Skin epidermis (tissue), 12 donors: ENCODE results near the gene CTF1.
A peak's percentile ranks its signal among the peaks of the same experiment; 100 is the strongest.

ENCODE experiments used
- H3K27ac ChIP-seq, 21 experiments: fragments of 200-600 bp; sonication (generic) in 11 of 21; one replicate each; pipeline ENCODE4 v1.5.0; 2020; ENCODE audit warnings: mild to moderate bottlenecking in 3 of 21, inconsistent platforms in 2 of 21, moderate library complexity in 2 of 21
- H3K4me3 ChIP-seq, 7 experiments: fragments of 200-600 bp; sonication (generic) in 2 of 7; one replicate each; pipeline ENCODE4 v1.5.0; 2020; ENCODE audit warnings: inconsistent platforms in 2 of 7, mild to moderate bottlenecking in 2 of 7, moderate library complexity in 1 of 7

Gene CTF1

GRCh38 chr16:30902029-30902972 is 5.9 kb downstream of the CTF1 start:
- Histone ChIP-seq H3K4me3 (peak overlapping the region; percentile 37 to 57 (median 47)), H3K27ac (peak overlapping the region; percentile 80 to 97 (median 91))

- Histone ChIP-seq H3K27ac (peak overlapping the region in 20 of 21 experiments; percentile 85 to 97 (median 91)), H3K4me3 (peak overlapping the region in 2 of 7 experiments; percentile 37 to 48)
These were observed 6.6 kb downstream of the CTF1 start for GRCh38 chr16:30903002-30903401.

- H3K4me3 ChIP-seq: no peak overlapping the region
- H3K27ac ChIP-seq: peak overlapping the region in 20 of 21 experiments; percentile 20 to 97 (median 91)
These were observed 7.2 kb downstream of the CTF1 start for GRCh38 chr16:30903596-30903995.

GRCh38 chr16:30904114-30904780 is 7.8 kb downstream of the CTF1 start:
- Histone ChIP-seq H3K4me3 (no peak overlapping the region), H3K27ac (peak overlapping the region in 20 of 21 experiments; percentile 20 to 97 (median 90))

DNA sequence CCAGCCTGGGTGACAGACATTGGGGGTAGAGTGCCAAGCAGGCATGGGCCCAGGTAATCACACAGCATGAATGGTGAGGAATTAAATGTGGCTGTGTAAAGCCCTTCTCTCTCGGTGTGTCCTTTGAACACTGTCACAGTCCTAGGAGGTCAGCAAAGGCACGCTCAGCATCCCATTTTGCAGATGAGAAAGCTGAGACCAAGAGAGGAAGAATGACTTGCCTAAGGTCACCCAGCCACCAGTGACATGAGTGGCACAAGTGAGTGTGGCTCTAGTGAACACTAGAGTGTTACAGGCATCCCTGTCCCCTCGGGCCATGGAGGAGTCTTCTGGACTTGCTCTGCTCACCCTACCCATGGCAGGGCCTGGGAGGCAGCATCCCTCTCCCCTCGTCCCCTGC is 10.7 kb downstream of the CTF1 start:
- Histone ChIP-seq H3K27ac (no peak overlapping the region), H3K4me3 (no peak overlapping the region)

DNA sequence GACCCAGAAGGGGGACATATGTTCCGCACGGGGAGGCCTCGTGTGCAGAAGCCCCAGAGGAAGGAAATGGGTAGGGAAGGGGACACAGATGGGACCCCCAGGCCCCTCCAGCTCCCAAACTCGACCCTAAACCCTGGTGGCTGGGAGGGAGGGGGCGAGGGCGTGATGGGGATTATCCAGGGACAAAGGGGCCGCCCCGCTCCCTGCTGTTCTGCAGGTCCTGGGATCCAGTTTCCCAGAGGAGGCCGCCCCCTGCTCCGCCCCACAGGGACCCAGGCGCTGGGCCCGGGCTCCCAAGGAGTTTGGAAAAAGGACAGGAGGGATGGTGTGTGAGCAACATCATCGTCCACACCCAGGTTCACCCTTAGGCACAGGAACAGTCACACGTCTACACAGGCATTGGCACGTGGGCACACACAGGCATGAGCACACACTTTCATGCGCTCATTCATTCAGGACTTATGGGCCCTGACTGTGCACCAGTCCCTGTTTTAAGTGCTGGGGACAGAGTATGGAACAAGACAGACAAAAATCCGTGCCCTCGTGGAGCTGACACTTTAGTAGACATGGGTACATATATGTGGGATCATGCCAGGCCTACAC is 14.1 kb downstream of the CTF1 start:
- H3K27ac ChIP-seq: peak overlapping the region in 2 of 21 experiments; percentile 36 to 60
- no peak overlapping the region for H3K4me3 ChIP-seq

DNA sequence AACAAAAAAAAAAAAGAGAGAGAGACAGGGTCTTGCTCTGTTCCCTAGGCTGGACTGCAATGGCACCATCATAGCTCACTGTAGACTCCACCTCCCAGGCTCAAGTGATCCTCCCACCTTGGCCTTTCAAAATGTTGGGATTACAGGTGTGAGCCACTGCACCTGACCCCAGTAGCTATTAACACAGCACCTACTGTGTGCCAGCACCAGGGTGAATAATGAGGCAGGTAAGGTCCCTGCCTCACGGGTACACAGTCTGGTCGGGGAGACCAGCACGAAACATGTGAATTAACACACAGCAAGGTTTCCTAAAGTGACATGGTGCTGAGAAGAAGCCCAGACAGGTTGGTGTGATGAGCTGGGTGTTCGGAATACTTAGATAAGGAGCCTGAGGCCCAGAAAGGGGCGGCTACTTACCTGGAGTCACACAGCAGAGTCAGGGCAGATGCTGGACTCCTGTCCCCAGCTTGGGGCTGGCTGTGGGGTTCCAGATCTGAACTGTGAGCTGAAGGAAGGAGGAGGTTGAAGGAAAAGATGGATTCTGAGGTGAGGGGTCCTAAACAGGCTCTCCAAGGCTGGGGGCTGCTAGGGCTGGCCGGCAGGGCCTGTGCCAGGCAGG is 16.5 kb downstream of the CTF1 start:
- Histone ChIP-seq H3K27ac (peak overlapping the region in 1 of 21 experiments; percentile 26), H3K4me3 (no peak overlapping the region)

DNA sequence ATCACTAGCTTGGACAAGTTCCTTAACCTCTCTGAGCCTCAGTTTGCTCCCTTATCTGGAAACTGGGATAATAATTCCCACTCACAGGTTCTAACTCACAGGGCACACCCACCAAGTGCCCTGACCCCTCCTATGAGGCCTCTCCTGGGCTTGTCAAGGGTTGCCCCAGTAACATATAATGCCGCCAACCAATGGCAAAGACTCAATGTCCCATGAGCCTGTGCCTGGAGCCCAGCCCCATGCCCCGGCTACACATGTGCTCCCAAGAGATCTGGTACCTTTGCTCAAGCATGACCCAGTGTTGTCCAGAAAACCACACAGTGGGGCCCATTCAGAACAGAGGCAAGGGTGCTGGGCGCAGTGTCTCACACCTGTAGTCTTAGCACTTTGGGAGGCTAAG is 18.4 kb downstream of the CTF1 start:
- no peak overlapping the region for H3K27ac ChIP-seq
- no peak overlapping the region for H3K4me3 ChIP-seq

GRCh38 chr16:30918614-30919013 is 22.2 kb downstream of the CTF1 start:
- no peak overlapping the region for H3K27ac ChIP-seq
- no peak overlapping the region for H3K4me3 ChIP-seq

- peak overlapping the region in 1 of 21 experiments; percentile 94 for H3K27ac ChIP-seq
- no peak overlapping the region for H3K4me3 ChIP-seq
These were observed 24.5 kb downstream of the CTF1 start for GRCh38 chr16:30920891-30921290.

GRCh38 chr16:30921459-30921747 is 25.0 kb downstream of the CTF1 start:
- H3K27ac ChIP-seq: peak overlapping the region in 15 of 21 experiments; percentile 5 to 96 (median 91)
- H3K4me3 ChIP-seq: peak overlapping the region; percentile 45 to 91 (median 67)

DNA sequence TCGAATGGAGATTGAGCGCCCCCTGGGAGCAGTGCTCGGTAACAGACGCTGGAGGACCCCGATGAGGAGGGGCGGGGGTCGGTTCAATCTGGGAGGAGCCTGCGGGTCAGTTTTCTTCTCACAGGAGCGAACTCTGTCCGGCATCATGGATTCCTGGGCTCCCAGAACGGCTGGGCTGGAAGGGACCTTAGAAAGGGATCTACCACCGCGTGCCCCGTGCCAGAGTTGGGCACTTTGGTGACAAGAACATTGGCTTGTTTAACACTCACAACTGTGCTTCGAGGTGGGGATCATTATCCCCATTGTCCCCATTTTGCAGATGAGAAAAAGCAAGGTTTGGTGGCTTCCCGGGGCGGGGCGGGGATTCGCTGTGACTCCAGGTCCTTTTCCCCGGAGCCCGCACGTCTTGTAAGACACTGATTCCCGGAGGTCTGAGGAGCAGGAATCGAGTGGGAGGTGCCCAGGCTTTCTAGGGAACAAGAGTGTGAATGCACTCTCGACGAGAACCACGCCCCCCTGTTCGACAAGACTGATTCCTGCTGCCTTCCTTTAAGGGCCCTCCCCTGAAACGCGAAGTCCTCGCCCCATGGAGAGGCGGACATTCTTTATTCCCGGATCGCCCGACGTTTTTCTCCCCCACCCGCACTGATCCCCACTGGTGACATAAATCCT is 25.5 kb downstream of the CTF1 start:
- peak overlapping the region; percentile 45 to 91 (median 67) for H3K4me3 ChIP-seq
- H3K27ac ChIP-seq: peak overlapping the region in 20 of 21 experiments; percentile 5 to 96 (median 87)

DNA sequence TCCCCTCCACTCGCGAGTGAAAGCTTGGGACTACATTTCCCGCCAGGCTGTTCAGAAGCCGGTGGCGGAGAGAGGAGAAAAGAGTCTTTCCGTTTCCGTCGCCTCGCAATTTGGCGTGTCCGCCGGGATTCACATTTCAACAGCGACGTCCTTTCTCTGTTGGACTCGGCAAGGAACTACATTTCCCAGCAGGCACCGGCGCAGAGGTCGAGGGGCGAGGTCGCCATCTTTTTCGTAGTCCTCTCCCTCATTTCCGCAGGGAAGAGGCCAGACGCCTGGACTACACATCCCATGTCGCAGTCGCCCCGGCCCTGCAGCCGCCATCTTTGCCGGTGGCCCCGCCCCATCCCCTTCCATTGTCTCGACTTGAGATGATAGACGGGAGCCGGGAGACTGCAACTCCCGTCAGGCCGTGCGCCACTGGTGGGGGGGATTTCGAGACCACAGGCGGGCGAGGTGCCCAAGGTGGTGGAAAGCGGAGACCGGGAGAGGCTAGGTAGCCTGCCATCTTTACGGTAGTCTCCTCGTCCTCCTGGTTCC is 26.1 kb downstream of the CTF1 start:
- H3K27ac ChIP-seq: peak overlapping the region; percentile 24 to 96 (median 91)
- peak overlapping the region; percentile 48 to 91 (median 73) for H3K4me3 ChIP-seq

GRCh38 chr16:30922960-30923535 is 26.6 kb downstream of the CTF1 start:
- H3K4me3 ChIP-seq: peak overlapping the region; percentile 67 to 91 (median 73)
- peak overlapping the region; percentile 24 to 96 (median 91) for H3K27ac ChIP-seq

- Histone ChIP-seq H3K4me3 (peak within 1 kb of the TSS; percentile 67 to 91 (median 73)), H3K27ac (peak within 1 kb of the TSS; percentile 47 to 96 (median 91))
These were observed 27.2 kb downstream of the CTF1 start, which contains the start of gene FBXL19 for GRCh38 chr16:30923554-30924075. Gene FBXL19, plus strand, starts transcription at chr16:30923572. Its CDS starts 2,183 bp downstream, at chr16:30925755.

DNA sequence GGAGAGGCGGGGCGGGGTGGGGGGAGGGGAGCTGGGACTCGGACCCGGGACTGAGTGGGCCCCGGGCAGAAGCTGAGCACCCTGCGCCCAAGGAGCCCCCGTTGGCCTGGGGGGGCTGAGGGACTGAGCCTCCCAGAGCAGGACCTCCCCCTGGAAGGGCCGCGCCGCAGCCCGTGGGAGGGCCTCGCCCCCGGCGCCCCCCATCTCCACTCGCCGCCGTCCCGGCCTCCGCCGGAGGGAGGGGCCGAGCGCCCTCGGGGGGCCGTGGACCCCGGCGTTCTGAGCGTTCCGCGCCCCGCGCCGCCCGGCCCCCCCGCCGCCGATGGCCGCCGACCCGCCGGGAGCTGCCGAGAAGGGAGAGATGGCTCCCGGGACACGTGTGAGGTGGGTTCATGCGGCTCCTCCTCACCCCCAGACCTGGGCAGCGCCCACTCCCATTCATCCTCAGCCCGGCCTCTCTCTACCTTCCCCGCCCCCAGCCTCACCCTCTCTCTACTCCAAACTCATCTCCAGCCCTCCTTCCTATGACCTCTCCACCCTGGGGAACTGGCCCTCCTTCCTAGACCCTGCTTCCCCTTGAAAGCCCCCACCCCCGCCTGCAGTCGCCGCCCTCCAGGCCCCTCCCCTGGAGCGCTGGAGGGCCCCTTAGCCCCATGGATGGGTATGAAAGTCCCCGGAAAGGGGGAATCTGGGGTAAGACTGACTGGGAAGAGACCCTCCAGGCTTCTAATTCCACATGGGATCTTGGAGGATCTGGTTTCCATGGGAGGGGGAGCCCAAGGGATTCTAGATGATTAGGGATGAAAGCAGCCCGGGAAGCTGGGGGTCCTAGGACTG is 27.9 kb downstream of the CTF1 start:
- Histone ChIP-seq H3K27ac (peak overlapping the region; percentile 47 to 96 (median 91)), H3K4me3 (peak overlapping the region; percentile 67 to 91 (median 73))

DNA sequence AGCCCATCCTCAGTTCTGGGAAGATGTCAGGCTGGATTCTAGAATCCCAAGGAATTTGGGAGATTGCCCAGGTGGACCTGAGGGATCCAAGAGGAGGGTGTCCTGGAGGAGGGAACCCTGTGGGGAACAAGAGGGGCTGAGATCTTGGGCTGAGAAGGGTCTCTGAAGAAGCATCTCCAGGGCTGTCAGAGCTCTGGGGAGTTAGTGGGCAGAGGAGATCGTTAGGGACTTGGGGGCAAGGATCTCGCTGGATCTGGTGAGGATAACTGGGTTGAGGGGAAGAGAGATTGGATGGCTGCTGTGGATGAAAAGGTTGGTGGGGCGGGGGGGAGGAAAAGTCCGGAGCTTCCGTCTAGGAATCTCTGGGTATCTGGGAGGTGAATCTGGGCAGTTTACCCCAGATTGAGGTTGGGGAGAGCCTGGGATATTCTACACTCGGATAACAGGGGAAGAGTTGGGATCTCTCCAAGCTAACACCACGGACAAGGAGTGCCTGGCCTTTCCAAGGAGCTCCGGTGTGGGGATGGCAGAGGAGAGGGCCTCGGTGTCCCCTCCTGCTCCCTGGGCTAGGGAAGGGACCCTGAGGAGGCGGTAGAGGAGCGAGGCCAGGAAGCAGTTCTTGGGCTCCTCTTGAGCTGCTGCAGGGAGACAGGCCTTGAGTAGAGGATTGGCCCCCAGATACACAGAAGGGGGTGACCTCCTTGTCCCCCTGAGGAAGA is 28.7 kb downstream of the CTF1 start:
- H3K27ac ChIP-seq: peak overlapping the region in 13 of 21 experiments; percentile 21 to 95 (median 91)
- H3K4me3 ChIP-seq: peak overlapping the region in 6 of 7 experiments; percentile 67 to 91 (median 78)
